HepG2 (cell line): ENCODE data around the gene SLC35F1. TPM values are rescaled to one million over a fixed set of nuclear protein-coding genes. Genes with fewer than 3 reads are reported as not detected.

ENCODE experiments used
- ATAC-seq: fragments of 200-7000 bp; cut with Tn5 transposase; 3 replicates; pipeline ENCODE4 v1.9.1; 2020; ENCODE audit warnings: mild to moderate bottlenecking, moderate library complexity
- BruUV-seq: library from RNA; stranded (reverse); fragments of 400-500 nt; replicated peaks from 2 replicates; lab custom pipeline; 2021; lab: Mats Ljungman, UMichigan
- CTCF ChIA-PET: fragments of 300-600 bp; formaldehyde crosslinking; extraction: SDS; loops from one replicate; lab custom pipeline; 2021; ENCODE audit warnings: low total read pairs, inconsistent platforms, low intra/inter-chr PET ratio; lab: Yijun Ruan, JAX
- POLR2A ChIA-PET: fragments of 350-600 bp; sonication (Branson Sonifier 250); formaldehyde crosslinking; loops from one replicate; lab custom pipeline; 2020; ENCODE audit warnings: antibody characterized with exemption, inconsistent platforms; lab: Yijun Ruan, JAX
- DNase-seq: peaks from one replicate; pipeline ENCODE4 v3.0.0-alpha.2; 2015; ENCODE audit warnings: low spot score
- FAIRE-seq: peaks from 3 replicates; lab custom pipeline; 2011; peaks lifted over from hg19 to GRCh38; lab: Jason Lieb, UNC
- H2AFZ ChIP-seq: one replicate; pipeline ENCODE4 v1.6.1; 2011; ENCODE audit warnings: low read length, inconsistent platforms
- H3K27ac ChIP-seq: fragments of 300-600 bp; 3 replicates; pipeline ENCODE4 v1.8.0; 2011; ENCODE audit warnings: mixed run types, mild to moderate bottlenecking, mixed read lengths, low read length, inconsistent platforms; ENCODE audit not compliant: insufficient read depth; ENCODE audit errors: extremely low read length
- H3K27me3 ChIP-seq, 2 experiments: fragments of 200-600 bp in 1 of 2; 2 replicates in 1 of 2; 3 replicates in 1 of 2; pipeline versions ENCODE4 v1.6.0 to v1.8.0; 2011; ENCODE audit warnings: low read length in 2 of 2, mild to moderate bottlenecking in 2 of 2, moderate library complexity in 2 of 2, inconsistent platforms in 1 of 2; ENCODE audit not compliant: insufficient read depth in 2 of 2, control insufficient read depth in 1 of 2
- H3K36me3 ChIP-seq, 2 experiments: fragments of 200-600 bp in 1 of 2; replicated peaks in 1 of 2; 2 replicates in 1 of 2; 3 replicates in 1 of 2; pipeline versions ENCODE4 v1.5.1 to v1.8.0; 2011; ENCODE audit warnings: low read length in 2 of 2, inconsistent platforms in 1 of 2; ENCODE audit not compliant: insufficient read depth in 2 of 2, control insufficient read depth in 1 of 2
- H3K4me1 ChIP-seq: 2 replicates; pipeline ENCODE4 v1.5.1; 2012; ENCODE audit warnings: low read length, inconsistent platforms; ENCODE audit not compliant: insufficient read depth
- H3K4me2 ChIP-seq: 2 replicates; pipeline ENCODE4 v1.6.0; 2011; ENCODE audit warnings: low read depth, low read length, inconsistent platforms
- H3K4me3 ChIP-seq, 3 experiments: fragments of 200-600 bp in 1 of 3; sonication (generic), shearing (Covaris generic) in 1 of 3; replicated peaks in 1 of 3; 2 replicates each; pipeline ENCODE4 v1.5.1; 2011 to 2016; ENCODE audit warnings: low read length in 3 of 3, inconsistent platforms in 2 of 3, low read depth in 2 of 3, mild to moderate bottlenecking in 2 of 3, control low read depth in 1 of 3, mixed read lengths in 1 of 3; ENCODE audit not compliant: insufficient read depth in 1 of 3
- H3K79me2 ChIP-seq: one replicate; pipeline ENCODE4 v1.6.1; 2011; ENCODE audit warnings: low read length, inconsistent platforms; ENCODE audit not compliant: insufficient read depth
- H3K9ac ChIP-seq: 2 replicates; pipeline ENCODE4 v1.6.0; 2011; ENCODE audit warnings: mild to moderate bottlenecking, low read depth, low read length, inconsistent platforms; ENCODE audit not compliant: insufficient read depth
- H3K9me3 ChIP-seq: 2 replicates; pipeline ENCODE4 v1.5.1; 2012; ENCODE audit warnings: mild to moderate bottlenecking, low read length
- H4K20me1 ChIP-seq: 2 replicates; pipeline ENCODE4 v1.6.0; 2011; ENCODE audit warnings: inconsistent platforms, mild to moderate bottlenecking, low read length, moderate library complexity; ENCODE audit not compliant: insufficient read depth
- CHCHD3 ChIP-seq: sonication (generic); formaldehyde crosslinking; IDR thresholded peaks from 2 replicates; pipeline ENCODE4 v1.8.0; 2022; ENCODE audit warnings: mild to moderate bottlenecking, missing genetic modification reagents, moderate library complexity
- EED ChIP-seq: sonication (generic); formaldehyde crosslinking; IDR thresholded peaks from 2 replicates; pipeline ENCODE4 v1.5.0; 2020; ENCODE audit warnings: mild to moderate bottlenecking, missing genetic modification reagents
- HIC2 ChIP-seq: sonication (generic); formaldehyde crosslinking; IDR thresholded peaks from 2 replicates; pipeline ENCODE4 v1.9.0; 2022; ENCODE audit warnings: low read depth, missing genetic modification reagents
- LRRFIP1 ChIP-seq: sonication (generic); formaldehyde crosslinking; conservative IDR thresholded peaks from 2 replicates; pipeline ENCODE4 v1.4.0; 2020; ENCODE audit warnings: missing genetic modification reagents
- PAX8 ChIP-seq: sonication (generic); formaldehyde crosslinking; IDR thresholded peaks from 2 replicates; pipeline ENCODE4 v1.8.0; 2022; ENCODE audit warnings: mild to moderate bottlenecking, missing genetic modification reagents, borderline replicate concordance
- SATB2 ChIP-seq: sonication (generic); formaldehyde crosslinking; IDR thresholded peaks from 2 replicates; pipeline ENCODE4 v1.5.0; 2020; ENCODE audit warnings: missing genetic modification reagents
- SIN3A ChIP-seq: IDR thresholded peaks from 2 replicates; pipeline ENCODE4 v1.6.1; 2011; ENCODE audit warnings: low read depth, mild to moderate bottlenecking, control low read depth, low read length, borderline replicate concordance
- SOX5 ChIP-seq: IDR thresholded peaks from 2 replicates; pipeline ENCODE4 v1.6.1; 2016; ENCODE audit warnings: borderline replicate concordance
- SUZ12 ChIP-seq: fragments of 150-350 bp; IDR thresholded peaks from 2 replicates; pipeline ENCODE4 v1.6.1; 2014; ENCODE audit warnings: low read depth, low read length
- ZNF367 ChIP-seq: sonication (generic); formaldehyde crosslinking; IDR thresholded peaks from 2 replicates; pipeline ENCODE4 v1.4.0; 2020; ENCODE audit warnings: missing genetic modification reagents, borderline replicate concordance
- ZNF639 ChIP-seq: conservative IDR thresholded peaks from 2 replicates; pipeline ENCODE4 v1.6.1; 2018; ENCODE audit warnings: missing genetic modification reagents
- WGBS: methylation state at CpG from one replicate; pipeline ENCODE4 v1.1.6; 2017; ENCODE audit warnings: low lambda C conversion rate; 5-methylcytosine and 5-hydroxymethylcytosine counted together
- in situ Hi-C: cut with HindIII; loops from 2 replicates; pipeline ENCODE4 v1.10.0; 2017; ENCODE audit warnings: low pct_unique_long_range_greater_than_20kb; ENCODE audit not compliant: extremely low pct_ligation_motif_present
- intact Hi-C: fragments of 100-400 bp; cut with micrococcal nuclease; formaldehyde crosslinking; loops from one replicate; pipeline ENCODE4 v1.10.0; 2022; ENCODE audit not compliant: unreplicated experiment
- polyA plus RNA-seq, 8 experiments: library from polyadenylated mRNA; depleted of rRNA in 3 of 8; stranded (reverse) in 7 of 8; unstranded in 1 of 8; fragments of >200 nt; fragmentation: Illumina TruSeq in 4 of 8; extraction: Trizol in 4 of 8; gene quantifications; 2 replicates each; pipeline versions ENCODE4 v1.2.1 to v1.2.3, GENCODE V29; 2011 to 2016; ENCODE audit warnings: low read depth in 4 of 8, missing spikeins in 1 of 8, mixed read lengths in 1 of 8; ENCODE audit not compliant: insufficient read depth in 1 of 8
- total RNA-seq, 5 experiments: library from RNA; depleted of rRNA; stranded (reverse); fragments of >200 nt; fragmentation: Illumina TruSeq; extraction: Trizol; gene quantifications; 2 replicates each; pipeline ENCODE4 v1.2.3, GENCODE V29; 2016; ENCODE audit warnings: low read depth in 1 of 5

Gene SLC35F1
- total and polyA plus RNA-seq, 2 of the 13 experiments (the other 11 are each of a cell fraction or from before 2014, with no cell fraction given) = 0.01 TPM; not detected in 1

GRCh38 chr6:117932001-117932400 lies 24.9 kb downstream of the SLC35F1 start:
- intact Hi-C loops = no loop called here
- FAIRE-seq (no peak), ATAC-seq (no peak), DNase-seq (no peak)
- Histone ChIP-seq H3K27me3 (no peaks in the 10 kb centered on the region; a peak in 1 of 5 replicates), H3K79me2 (no peaks in the 10 kb centered on the region), H3K9me3 (peaks cover 10% of the 10 kb centered on the region; the same call in 1 of the 2 replicates), H3K9ac (no peak overlapping the region), H3K4me1 (no peaks in the 10 kb centered on the region), H2AFZ (no peak overlapping the region), H4K20me1 (no peaks in the 10 kb centered on the region), H3K27ac (no peak overlapping the region), H3K4me2 (no peak overlapping the region), H3K4me3 (no peak overlapping the region), H3K36me3 (no peaks in the 10 kb centered on the region)
- BruUV-seq = no TSS peak
- WGBS = 9% methylated on average over 3 of the region's 3 CpGs
- no peak for TF ChIP-seq HIC2 (CRISPR knock-in tag)
- TF ChIP-seq EED (CRISPR knock-in tag) = no peak
- TF ChIP-seq ZNF367 (CRISPR knock-in tag) = no peak
- no peak for TF ChIP-seq LRRFIP1
- TF ChIP-seq PAX8 (CRISPR knock-in tag) = no peak
- TF ChIP-seq SIN3A = no peak
- no peak for TF ChIP-seq ZNF639
- TF ChIP-seq CHCHD3 = no peak
- TF ChIP-seq SATB2 (CRISPR knock-in tag) = no peak
- TF ChIP-seq SOX5 (CRISPR knock-in tag) = no peak
- TF ChIP-seq SUZ12 = no peak
- ChIA-PET POLR2A (no interaction called here), CTCF (no interaction called here)
- in situ Hi-C loops = no loop called here
